Measurements from ENCODE around the gene ACTRT2. TPM values are rescaled to one million over a fixed set of nuclear protein-coding genes. Genes with fewer than 3 reads are reported as not detected.

The ACTRT2 gene
- total RNA-seq, 1 experiment from 2014 or later: not detected

DNA sequence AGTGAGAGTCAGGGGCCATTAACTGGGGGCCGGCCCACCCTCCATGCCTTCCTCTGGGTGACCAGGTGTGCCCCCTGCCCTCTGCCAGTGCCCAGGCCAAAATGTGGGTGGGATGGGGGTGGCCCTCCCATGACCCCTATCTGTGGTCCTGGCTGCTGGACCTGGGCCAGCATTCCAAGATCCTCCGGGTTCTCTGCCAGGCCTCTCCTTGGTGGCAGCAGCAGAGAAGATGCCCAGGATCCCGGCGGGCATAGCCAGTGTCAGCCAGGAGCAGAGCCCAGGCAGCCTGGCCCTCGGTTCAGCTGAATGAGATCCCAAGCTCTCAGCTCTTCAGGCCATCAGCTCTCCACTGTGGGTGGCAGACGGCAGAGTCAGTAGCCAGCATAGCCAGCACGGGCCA is 31.3 kb upstream of the ACTRT2 start:
- Histone ChIP-seq H4K5ac (ENCODE audit: insufficient read length, low read depth, low read length) (no peak overlapping the region), H3K14ac (ENCODE audit: insufficient read depth, low read length) (no peak overlapping the region), H3K27ac (ENCODE audit: insufficient read length, low read depth, low read length) (no peak overlapping the region), H4K8ac (replicated peaks; ENCODE audit: insufficient read length, low read depth, low read length) (no peak overlapping the region), H2AFZ (ENCODE audit: low read length) (no peak overlapping the region), H4K91ac (ENCODE audit: insufficient read length, low read depth, low read length) (no peak overlapping the region), H2BK12ac (ENCODE audit: insufficient read length, low read depth, low read length) (no peak overlapping the region), H2BK15ac (ENCODE audit: low read depth, low read length) (no peak overlapping the region), H3K18ac (ENCODE audit: insufficient read length, low read depth, low read length) (no peak overlapping the region), H3K9ac (ENCODE audit: extremely low read depth, insufficient read length, low read length) (no peak overlapping the region), H3K4me1 (ENCODE audit: insufficient read depth, low read length) (no peaks in the 10 kb centered on the region), H2AK5ac (ENCODE audit: insufficient read length, low read length) (no peak overlapping the region), H3K56ac (ENCODE audit: insufficient read length, low read depth, low read length) (no peak overlapping the region), H3K27me3 (ENCODE audit: insufficient read depth, low read length) (no peaks in the 10 kb centered on the region), H4K20me1 (ENCODE audit: control insufficient read depth, insufficient read depth, insufficient read length) (no peaks in the 10 kb centered on the region), H3K79me1 (ENCODE audit: insufficient read depth, low read depth, low read length, poor library complexity, severe bottlenecking) (no peaks in the 10 kb centered on the region), H2BK20ac (ENCODE audit: low read depth, low read length, poor library complexity, severe bottlenecking) (no peak overlapping the region), H3K23me2 (ENCODE audit: insufficient read length, low read depth, low read length, poor library complexity, severe bottlenecking) (no peaks in the 10 kb centered on the region), H2BK120ac (ENCODE audit: low read depth, low read length, poor library complexity, severe bottlenecking) (no peak overlapping the region), H3K4ac (ENCODE audit: low read depth, low read length) (no peak overlapping the region), H2BK5ac (ENCODE audit: insufficient read length, low read length) (no peak overlapping the region), H3T11ph (ENCODE audit: low read length) (no peak overlapping the region), H3K9me3 (ENCODE audit: control insufficient read depth, low read depth, low read length) (peaks cover 94% of the 10 kb centered on the region), H3K23ac (ENCODE audit: insufficient read length, low read depth, low read length) (no peak overlapping the region), H3K79me2 (ENCODE audit: insufficient read depth, low read length) (no peaks in the 10 kb centered on the region), H3K4me2 (ENCODE audit: insufficient read depth, insufficient read length, low read length) (no peak overlapping the region)
- H3K9me3 Mint-ChIP-seq: peaks cover 35 to 79% of the 10 kb centered on the region in 2 experiments
- no peak for DNase-seq
- WGBS (ENCODE audit: extremely low coverage, insufficient read length, low lambda C conversion rate): no CpG with 5 or more reads among the region's 7 CpGs
- no peak overlapping the region for H3K4me3 Mint-ChIP-seq
- no peaks in the 10 kb centered on the region for H3K4me1 Mint-ChIP-seq
- H3K27me3 Mint-ChIP-seq (ENCODE audit: low read depth): peaks cover 8% of the 10 kb centered on the region
- TF ChIP-seq, protein P1, sequence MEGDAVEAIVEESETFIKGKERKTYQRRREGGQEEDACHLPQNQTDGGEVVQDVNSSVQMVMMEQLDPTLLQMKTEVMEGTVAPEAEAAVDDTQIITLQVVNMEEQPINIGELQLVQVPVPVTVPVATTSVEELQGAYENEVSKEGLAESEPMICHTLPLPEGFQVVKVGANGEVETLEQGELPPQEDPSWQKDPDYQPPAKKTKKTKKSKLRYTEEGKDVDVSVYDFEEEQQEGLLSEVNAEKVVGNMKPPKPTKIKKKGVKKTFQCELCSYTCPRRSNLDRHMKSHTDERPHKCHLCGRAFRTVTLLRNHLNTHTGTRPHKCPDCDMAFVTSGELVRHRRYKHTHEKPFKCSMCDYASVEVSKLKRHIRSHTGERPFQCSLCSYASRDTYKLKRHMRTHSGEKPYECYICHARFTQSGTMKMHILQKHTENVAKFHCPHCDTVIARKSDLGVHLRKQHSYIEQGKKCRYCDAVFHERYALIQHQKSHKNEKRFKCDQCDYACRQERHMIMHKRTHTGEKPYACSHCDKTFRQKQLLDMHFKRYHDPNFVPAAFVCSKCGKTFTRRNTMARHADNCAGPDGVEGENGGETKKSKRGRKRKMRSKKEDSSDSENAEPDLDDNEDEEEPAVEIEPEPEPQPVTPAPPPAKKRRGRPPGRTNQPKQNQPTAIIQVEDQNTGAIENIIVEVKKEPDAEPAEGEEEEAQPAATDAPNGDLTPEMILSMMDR (conservative IDR thresholded peaks at IDR 0.05): no peak
- H3K27ac Mint-ChIP-seq: no peak overlapping the region
- peaks cover 0 to 31% (median 3%) of the 10 kb centered on the region in 3 experiments; a peak in 4 of 7 replicates for H3K36me3 Mint-ChIP-seq (ENCODE audit: insufficient read depth in 1 of 3, low read depth in 3 of 3)
